AG04450 (cell line): ENCODE results near the gene TMEM203. TPM values are rescaled to one million over a fixed set of nuclear protein-coding genes. Genes with fewer than 3 reads are reported as not detected.

Experiments
- CTCF ChIA-PET: fragments of 300-600, 350-600 bp; formaldehyde crosslinking; extraction: SDS; loops from one replicate; lab custom pipeline; 2022; ENCODE audit warnings: antibody characterized with exemption, inconsistent platforms; lab: Charles Lee
- POLR2A ChIA-PET: fragments of 350-600 bp; formaldehyde crosslinking; extraction: SDS; loops from one replicate; lab custom pipeline; 2021; ENCODE audit warnings: antibody characterized with exemption, inconsistent platforms; lab: Yijun Ruan, JAX
- DNase-seq: peaks from one replicate; pipeline ENCODE4 v3.0.0-alpha.2; 2011; ENCODE audit warnings: low read depth, low spot score
- H3K27ac ChIP-seq: one replicate; pipeline ENCODE4 v1.5.1; 2012; ENCODE audit warnings: low read depth, low read length, control low read depth
- H3K27me3 ChIP-seq: one replicate; pipeline ENCODE4 v1.6.0; 2012; ENCODE audit warnings: low read length; ENCODE audit not compliant: control insufficient read depth, insufficient read depth
- H3K4me3 ChIP-seq: 2 replicates; pipeline ENCODE4 v1.5.1; 2011; ENCODE audit warnings: mild to moderate bottlenecking, low read depth, low read length, control low read depth
- H3K9me3 ChIP-seq: 2 replicates; pipeline ENCODE4 v1.5.1; 2012; ENCODE audit warnings: low read length; ENCODE audit not compliant: control insufficient read depth, insufficient read depth
- polyA plus RNA-seq: library from polyadenylated mRNA; depleted of rRNA; stranded (reverse); fragments of >200 nt; gene quantifications from 2 replicates; pipeline ENCODE4 v1.2.3, GENCODE V29; 2011
- TF ChIP-seq, protein P1 (sequence below): IDR thresholded peaks from 2 replicates; pipeline ENCODE4 v1.5.1; 2011; ENCODE audit warnings: low read depth, low read length, control low read depth, inconsistent platforms

The TMEM203 gene
- polyA plus RNA-seq, 1 experiment: 50.2 TPM

DNA sequence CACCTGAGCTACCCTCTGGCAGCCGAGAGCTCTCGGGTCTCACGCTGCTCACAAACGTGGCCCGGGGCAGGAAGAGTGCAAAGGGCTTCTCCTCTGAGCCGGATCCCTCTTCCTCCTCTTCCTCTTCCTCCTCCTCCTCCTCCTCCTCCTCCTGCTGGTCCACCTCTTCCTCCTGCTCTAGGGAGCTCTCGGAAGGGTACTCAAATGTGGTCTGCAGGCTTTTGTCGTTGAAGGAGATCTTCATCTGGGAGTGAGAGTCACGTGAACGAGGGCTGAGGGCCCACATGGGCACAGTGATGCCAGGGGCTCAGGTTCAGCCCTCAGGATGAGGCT, 13.0 kb downstream of the TMEM203 start:
- no peak for DNase-seq
- TF ChIP-seq, protein P1, sequence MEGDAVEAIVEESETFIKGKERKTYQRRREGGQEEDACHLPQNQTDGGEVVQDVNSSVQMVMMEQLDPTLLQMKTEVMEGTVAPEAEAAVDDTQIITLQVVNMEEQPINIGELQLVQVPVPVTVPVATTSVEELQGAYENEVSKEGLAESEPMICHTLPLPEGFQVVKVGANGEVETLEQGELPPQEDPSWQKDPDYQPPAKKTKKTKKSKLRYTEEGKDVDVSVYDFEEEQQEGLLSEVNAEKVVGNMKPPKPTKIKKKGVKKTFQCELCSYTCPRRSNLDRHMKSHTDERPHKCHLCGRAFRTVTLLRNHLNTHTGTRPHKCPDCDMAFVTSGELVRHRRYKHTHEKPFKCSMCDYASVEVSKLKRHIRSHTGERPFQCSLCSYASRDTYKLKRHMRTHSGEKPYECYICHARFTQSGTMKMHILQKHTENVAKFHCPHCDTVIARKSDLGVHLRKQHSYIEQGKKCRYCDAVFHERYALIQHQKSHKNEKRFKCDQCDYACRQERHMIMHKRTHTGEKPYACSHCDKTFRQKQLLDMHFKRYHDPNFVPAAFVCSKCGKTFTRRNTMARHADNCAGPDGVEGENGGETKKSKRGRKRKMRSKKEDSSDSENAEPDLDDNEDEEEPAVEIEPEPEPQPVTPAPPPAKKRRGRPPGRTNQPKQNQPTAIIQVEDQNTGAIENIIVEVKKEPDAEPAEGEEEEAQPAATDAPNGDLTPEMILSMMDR: no peak
- ChIA-PET CTCF (interaction anchor here (0.6 to 1.3 kb wide), 2 partner anchors 44 to 68 kb away, joined by 3 to 4 read pairs; no protein-coding TSS in a partner anchor), POLR2A (interaction anchor here (0.6 to 1.1 kb wide), 2 partner anchors 48 to 402 kb away, joined by 3 read pairs; partner anchors contain the start of gene TUBB4B)
- Histone ChIP-seq H3K4me3 (no peak overlapping the region), H3K27me3 (no peaks in the 10 kb centered on the region), H3K9me3 (no peaks in the 10 kb centered on the region; the same call in 1 of the 2 replicates), H3K27ac (no peak overlapping the region)

DNA sequence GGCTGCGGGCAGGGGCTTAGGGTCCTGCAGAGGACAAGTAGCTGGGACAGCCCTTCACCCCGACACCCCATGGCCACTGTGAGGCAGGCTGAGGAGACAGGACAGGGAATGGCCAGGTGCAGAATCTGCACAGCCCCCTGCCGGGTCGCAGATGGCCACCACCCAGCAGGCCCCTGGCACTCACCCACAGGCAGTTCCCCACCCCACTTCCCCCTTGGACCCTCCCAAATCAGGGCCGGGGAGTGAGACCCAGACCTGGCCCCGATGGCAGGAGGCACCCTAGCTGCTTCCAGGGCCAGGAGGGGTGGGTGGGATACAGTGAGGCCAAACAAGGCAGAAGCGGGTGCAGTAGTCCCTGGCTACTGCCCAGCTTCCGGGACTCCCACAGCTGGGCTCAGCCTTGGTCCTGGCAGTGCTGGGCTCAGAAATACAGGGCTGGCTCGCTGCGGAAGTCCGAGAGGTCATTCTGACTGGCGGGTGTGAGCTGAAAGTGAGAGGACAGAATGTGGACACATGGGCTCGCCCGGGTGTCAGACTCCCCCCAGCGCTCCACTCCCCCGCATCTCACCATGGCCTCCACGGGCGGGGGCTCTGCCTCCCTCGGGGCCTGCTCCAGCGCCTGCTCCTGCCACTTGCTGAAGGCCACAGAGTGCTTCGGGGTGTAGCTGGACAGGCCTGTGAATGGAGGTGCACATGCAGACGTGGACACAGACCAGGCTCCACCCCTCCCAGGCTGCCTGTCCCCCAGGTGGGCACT, 13.6 kb downstream of the TMEM203 start:
- ChIA-PET POLR2A (no interaction called here), CTCF (interaction anchor here (1.3 kb wide), 1 partner anchor 45 kb away, joined by 4 read pairs; no protein-coding TSS in a partner anchor)
- Histone ChIP-seq H3K27me3 (no peaks in the 10 kb centered on the region), H3K4me3 (no peak overlapping the region), H3K27ac (no peak overlapping the region), H3K9me3 (no peaks in the 10 kb centered on the region; the same call in 1 of the 2 replicates)
- TF ChIP-seq, protein P1: no peak
- DNase-seq: no peak

DNA sequence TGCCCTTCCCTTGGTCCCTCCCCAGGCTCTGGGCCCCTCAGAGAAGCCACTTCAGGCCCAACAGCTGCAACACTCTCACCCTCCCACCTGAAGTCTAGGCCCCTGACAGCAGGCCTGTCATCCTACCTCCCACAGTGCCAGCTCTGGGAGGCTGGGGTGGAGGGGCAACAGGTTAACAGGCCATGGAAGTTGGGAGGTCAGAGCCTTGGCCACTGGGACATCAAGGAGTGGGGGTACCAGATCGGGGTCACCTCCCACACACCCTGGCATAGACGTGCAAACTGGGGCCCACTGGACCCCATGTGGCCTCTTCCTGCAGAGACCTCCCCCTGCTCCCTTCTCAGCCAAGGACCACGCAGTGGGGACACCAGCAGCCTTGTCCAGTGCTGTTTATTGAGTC, 14.2 kb downstream of the TMEM203 start:
- Histone ChIP-seq H3K4me3 (no peak overlapping the region), H3K27me3 (no peaks in the 10 kb centered on the region), H3K9me3 (no peaks in the 10 kb centered on the region; the same call in 1 of the 2 replicates), H3K27ac (no peak overlapping the region)
- ChIA-PET POLR2A (no interaction called here), CTCF (no interaction called here)
- DNase-seq: no peak
- TF ChIP-seq, protein P1: no peak

DNA sequence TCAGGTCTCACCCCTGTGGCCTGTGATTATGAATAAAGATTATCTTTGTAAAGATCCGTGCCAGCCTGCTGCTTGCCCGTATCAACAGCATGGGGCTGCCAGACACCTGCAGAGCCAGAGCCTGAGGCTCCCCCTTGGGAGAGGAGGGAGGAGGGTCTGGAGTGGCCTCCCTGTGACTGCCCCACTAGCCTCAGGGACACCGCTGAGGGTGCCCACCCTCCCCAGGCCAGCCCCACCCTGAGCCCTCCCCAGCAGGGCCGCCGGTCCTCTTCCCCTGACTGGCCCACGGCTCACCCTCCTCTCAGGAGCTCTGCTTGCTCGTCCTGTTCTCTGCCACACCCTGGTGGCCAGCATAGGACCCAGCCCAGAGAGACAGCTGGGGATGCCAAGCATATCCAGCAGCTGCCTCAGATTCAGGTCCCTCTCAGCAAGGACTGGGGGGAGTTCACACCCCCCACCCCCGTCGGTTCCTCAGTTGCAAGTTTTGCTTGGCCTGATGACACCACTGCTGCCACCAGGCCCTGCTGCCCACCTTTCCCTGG, 15.1 kb downstream of the TMEM203 start:
- Histone ChIP-seq H3K27ac (no peak overlapping the region), H3K9me3 (no peaks in the 10 kb centered on the region; the same call in 1 of the 2 replicates), H3K27me3 (no peaks in the 10 kb centered on the region), H3K4me3 (no peak overlapping the region)
- TF ChIP-seq, protein P1: no peak
- no peak for DNase-seq
- ChIA-PET CTCF (interaction anchor here (1.7 to 3.7 kb wide), 2 partner anchors 14 to 46 kb away, joined by 8 to 17 read pairs; no protein-coding TSS in a partner anchor), POLR2A (interaction anchor here (3.2 kb wide), 1 partner anchor 10 kb away, joined by 38 read pairs; the partner anchor contains the start of gene TPRN)
